Muscle of back (tissue), 13 donors: ENCODE results near the gene TMTC3. TPM values are rescaled to one million over a fixed set of nuclear protein-coding genes. Genes with fewer than 3 reads are reported as not detected.
"Not testable (repeated sequence)": the region's sequence is repeated elsewhere in the genome, so short reads cannot be mapped to it uniquely, and the experiment has no call there.

Experiments used
- DNase-seq, 3 donors: peaks; one replicate each; pipeline versions ENCODE4 v3.0.0 to v3.0.0-alpha.2; 2013
- long read RNA-seq, 9 donors: transcript quantifications; one replicate each; lab custom pipeline, GENCODE V29; 2026
- polyA plus RNA-seq, 10 donors: library from polyadenylated mRNA; unstranded; fragments of 120-200 nt; gene quantifications; one replicate each; pipeline ENCODE4 v1.2.1, GENCODE V29; 2013; ENCODE audit not compliant: insufficient read length in 10 of 10

TMTC3 gene
- 10 to 100 TPM; 12.8 to 22.0 (median 16.5) TPM for polyA plus RNA-seq
- long read RNA-seq, donor 1, full-length matches to known transcripts = 1 of 1 reads
- long read RNA-seq, donor 1, partial matches to known transcripts = 0 of 1 reads
- long read RNA-seq, donor 1, other reads (novel, unspliced or antisense) = 0 of 1 reads
- long read RNA-seq, donor 2 = 0 reads
- long read RNA-seq, donor 3 = 0 reads
- long read RNA-seq, donor 4, full-length matches to known transcripts = 1 of 1 reads
- long read RNA-seq, donor 4, partial matches to known transcripts = 0 of 1 reads
- long read RNA-seq, donor 4, other reads (novel, unspliced or antisense) = 0 of 1 reads
- long read RNA-seq, donor 5, full-length matches to known transcripts = 1 of 1 reads
- long read RNA-seq, donor 5, partial matches to known transcripts = 0 of 1 reads
- long read RNA-seq, donor 5, other reads (novel, unspliced or antisense) = 0 of 1 reads
- long read RNA-seq, donor 6, full-length matches to known transcripts = 1 of 1 reads
- long read RNA-seq, donor 6, partial matches to known transcripts = 0 of 1 reads
- long read RNA-seq, donor 6, other reads (novel, unspliced or antisense) = 0 of 1 reads
- long read RNA-seq, donor 7, full-length matches to known transcripts = 1 of 19 reads
- long read RNA-seq, donor 7, partial matches to known transcripts = 18 of 19 reads
- long read RNA-seq, donor 7, other reads (novel, unspliced or antisense) = 0 of 19 reads
- long read RNA-seq, donor 8, full-length matches to known transcripts = 1 of 1 reads
- long read RNA-seq, donor 8, partial matches to known transcripts = 0 of 1 reads
- long read RNA-seq, donor 8, other reads (novel, unspliced or antisense) = 0 of 1 reads
- long read RNA-seq, donor 9 = 0 reads

DNA sequence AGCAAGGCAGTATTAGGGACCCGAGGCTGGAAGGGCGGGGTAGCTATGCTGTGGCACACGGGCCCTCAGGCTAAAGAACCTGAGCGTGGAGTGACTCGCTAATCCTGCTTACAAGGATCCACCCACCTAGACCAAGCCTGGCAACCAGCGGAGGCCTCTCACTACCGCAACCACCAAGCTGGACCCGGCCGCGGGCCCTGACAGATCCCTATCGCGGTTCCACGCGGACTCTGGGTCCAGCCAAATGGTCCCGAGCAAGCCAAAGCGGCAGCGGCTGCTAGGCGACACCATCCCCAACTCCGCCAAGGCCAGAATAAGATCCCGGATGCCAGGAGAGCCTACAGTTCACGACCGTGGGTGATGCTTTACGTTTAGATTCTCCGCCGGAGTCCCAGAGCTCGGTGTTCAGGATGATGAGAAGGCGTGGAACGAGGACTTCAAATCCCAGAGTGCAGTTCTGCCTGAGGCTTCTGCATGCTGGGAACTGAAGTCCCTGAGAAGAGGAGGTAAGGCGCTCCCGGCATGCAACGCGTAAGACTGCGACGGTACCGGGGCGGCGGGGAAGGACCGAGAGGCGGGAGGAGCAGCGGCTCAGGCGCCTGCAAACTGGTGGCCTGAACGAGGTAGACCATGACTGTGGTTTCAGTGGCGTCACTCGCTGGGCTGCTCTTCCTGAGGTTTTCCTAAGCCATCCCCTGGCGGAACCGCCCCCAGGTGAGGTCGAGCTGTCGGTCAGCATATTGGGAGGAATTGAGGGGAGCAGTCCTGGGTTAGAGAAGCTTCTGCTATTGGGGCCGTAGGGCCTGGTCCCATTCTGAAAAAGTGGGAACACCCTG lies at the start of gene TMTC3, which contains the start of gene CEP290:
Gene TMTC3, plus strand, starts transcription at position 534 of the 836 bp plus-strand sequence. CDS start 6,009 bp downstream, outside the sequence.
Gene CEP290, minus strand, starts transcription at position 315 of the 836 bp plus-strand sequence. CDS start 781 bp downstream, outside the sequence.
- DNase-seq = peak; percentile 98 to 100 (median 99)

DNA sequence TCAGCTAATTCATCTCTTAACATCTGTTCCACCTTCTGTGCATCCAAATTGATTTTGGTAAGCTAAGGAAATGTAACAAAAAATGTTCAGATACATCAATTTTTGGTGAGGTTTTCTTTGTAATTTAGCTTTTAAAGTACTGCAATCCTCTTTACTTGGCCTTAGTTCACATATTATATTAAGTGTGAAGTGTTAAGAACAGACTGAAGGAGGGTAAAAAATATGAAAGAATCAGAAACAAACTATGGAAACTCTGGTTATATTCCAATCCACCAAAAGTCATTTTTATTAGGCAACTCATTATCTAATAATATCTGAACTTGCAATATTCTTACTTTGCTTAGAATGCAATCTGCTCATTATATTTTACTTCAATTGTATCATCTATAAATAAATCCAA lies 49.3 kb upstream of the TMTC3 start:
- no peak for DNase-seq

DNA sequence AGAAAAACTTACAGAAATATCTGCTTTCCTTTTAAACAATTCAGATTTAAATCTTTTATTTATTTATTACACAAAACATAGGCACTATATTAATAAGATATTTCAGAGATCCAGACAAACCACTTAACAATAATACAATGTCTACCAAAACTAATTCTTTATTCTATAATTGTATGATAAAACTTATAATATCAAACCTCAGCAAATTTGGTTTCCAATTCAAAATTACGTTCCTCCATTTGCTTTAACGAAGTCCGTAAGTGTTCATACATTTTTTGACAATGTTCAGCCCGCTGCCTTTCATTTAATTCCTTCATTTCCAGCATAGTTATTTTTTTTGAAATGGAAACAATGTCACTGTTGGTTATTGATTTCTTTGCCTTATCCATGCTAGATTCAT lies 48.5 kb upstream of the TMTC3 start:
- no peak for DNase-seq

DNA sequence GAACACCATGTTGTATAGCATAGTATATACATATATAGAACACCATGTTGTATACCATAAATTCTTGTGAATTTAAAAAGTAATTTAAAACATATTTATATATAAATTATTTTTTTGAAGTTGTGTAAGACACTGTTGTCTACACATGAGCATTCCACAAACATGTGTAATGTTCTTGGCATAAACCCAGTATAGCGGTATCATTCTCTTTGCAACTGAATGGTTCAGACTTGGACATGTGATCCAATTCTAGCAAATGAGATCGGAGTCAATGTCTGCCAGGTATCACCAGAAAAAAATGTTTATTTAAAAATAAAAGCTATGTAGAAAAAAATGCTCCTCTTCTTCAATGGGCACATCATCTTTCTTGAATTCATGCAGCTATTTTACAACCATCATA lies 34.1 kb upstream of the TMTC3 start:
- DNase-seq = no peak

DNA sequence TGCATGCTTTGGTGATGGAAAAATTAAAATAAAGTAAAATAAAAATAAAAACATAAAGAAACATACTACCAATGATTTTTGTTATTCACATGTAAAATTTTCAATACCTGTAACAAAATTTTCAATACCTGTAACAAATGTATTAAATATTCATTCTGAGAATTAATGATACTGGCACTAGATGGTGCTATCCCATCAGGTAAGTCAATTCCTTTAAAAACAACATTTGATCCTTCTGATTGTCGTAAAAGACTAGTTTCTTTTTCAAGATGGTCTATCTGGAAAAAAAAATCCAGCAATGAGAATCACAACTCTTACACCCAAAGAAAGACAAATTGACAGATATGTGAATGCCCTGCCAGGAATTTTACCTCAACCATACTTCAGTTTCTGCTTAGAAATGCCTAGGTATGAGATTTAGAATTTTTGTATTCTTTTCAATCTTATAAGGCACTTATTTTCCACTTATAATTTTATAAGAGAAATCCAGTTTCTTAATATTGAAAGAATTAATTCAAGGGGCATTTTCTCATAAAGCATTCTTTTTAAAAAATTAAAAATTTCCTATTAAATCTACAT lies 30.9 kb upstream of the TMTC3 start:
- peak; percentile 10 to 38 (median 28) for DNase-seq

DNA sequence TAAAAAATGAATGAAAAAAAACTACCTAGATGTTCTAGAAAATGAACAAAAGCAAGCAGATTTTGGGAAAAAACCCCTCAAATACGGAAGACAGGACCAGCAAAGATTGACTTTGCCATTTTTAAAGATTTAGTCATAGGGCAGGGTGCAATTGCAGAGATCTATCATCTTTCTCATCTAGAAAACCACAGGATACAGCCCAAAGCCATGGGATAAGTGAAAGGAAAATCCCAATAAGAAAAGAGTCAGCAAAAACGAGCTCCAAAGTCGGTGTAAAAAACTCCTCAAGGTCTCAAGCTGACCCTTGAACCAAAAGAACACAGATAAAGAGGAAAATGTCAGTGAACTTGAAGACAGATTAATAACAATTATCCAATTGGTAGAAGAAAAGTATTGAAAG lies 28.2 kb upstream of the TMTC3 start:
- DNase-seq = peak in 1 of 3 donors; percentile 1

DNA sequence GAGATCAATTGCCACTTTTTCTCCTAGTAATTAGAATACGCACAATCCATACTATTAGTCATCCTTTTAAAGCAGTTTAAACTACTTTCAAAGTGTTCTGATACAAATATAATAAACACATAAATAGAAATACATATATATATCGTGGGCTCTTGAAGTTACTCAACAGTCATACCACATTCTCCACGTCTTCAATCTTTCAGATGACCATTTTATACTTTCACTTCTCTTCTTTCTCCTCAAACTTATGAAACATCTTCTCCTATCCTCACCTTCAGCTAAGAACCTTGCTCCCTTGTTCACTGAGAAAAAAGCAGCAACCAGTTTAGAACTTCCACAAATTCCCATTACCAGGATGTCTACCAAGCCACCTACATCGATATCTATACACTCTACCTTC lies 19.4 kb upstream of the TMTC3 start:
- no peak for DNase-seq

DNA sequence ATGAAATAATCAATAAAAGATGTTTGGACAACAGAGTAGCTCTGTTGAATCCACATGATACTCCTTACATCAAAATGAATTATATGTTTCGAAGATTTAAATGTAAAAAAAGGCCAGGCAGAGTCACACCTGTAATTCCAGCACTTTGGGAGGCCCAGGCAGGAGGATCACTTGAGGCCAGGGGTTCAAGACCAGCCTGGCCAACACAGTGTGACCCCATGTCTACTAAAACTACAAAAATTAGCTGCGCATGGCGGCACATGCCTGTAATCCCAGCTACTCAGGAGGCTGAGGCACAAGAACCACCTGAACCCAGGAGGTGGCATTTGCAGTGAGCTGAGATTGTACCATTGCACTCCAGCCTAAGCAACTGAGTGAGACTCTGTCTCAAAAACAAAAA lies 15.0 kb upstream of the TMTC3 start:
- DNase-seq = no peak

DNA sequence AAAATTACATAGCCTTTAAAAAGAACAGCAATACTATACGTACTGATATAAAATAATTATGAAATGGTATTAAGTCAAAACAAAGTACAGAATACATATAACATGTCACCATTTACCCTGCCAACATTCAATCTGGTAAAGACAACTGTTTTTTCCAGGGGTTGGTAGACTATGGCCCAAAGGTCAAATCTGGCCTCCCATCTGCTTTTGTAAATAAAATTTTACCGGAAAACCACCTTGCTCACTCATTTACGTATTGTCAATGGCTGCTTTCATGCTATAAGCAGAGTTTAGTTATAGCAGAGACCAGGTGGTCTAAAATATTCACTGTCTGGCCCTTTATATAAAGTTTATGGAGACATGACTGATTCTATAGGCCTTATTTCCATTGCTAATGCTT lies 14.3 kb upstream of the TMTC3 start:
- no peak for DNase-seq

DNA sequence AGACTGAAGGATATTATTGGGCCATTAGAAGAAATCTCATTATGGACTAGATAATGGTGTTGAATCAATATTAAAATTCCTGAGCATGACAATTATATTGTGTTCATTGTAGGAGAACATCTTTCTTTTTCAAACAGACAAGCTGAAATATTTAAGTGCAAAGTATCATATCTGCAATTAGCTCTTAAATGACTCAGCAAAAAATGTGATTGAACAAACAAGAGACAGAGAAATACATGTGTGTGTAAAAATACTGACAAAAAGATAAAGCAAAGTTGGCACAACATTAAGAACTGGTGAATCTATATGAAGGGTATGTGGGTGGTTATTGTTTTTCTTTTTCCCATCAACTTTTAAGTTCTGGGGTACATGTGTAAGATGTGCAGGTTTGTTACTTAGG lies 9.7 kb upstream of the TMTC3 start:
- no peak for DNase-seq

DNA sequence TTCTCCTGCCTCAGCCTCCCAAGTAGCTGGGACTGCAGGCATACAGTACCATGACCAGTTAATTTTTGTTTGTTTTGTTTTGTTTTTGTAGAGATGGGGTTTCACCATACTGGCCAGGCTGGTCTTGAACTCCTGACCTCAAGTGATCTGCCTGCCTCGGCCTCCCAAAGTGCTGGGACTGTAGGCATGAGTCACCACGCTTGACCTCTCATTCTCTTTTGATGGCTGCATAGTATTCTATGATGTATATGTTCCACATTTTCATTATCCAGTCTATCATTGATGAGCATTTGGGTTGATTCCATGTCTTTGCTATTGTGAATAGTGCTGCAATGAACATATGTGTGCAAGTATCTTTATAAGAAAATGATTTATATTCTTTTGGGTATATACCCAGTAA lies 8.9 kb upstream of the TMTC3 start:
- not testable (repeated sequence) for DNase-seq

DNA sequence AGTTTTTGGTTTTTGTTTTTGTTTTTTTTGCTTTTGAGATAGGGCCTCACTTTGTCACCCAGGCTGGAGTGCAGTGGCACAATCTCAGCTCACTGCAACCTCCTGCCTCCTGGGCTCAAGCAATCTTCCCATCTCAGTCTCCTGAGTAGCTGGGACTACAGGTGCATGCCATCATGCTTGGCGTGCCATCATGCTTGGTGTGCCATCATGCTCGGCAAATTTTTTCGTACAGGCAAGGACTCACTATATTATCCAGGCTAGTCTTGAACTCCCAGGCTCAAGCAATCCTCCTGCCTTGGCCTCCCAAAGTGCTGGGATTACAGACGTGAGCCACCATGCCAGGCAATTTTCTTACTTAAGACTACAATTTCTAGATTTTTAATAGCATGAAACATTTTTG lies 2.4 kb upstream of the TMTC3 start:
- DNase-seq = not testable (repeated sequence)

DNA sequence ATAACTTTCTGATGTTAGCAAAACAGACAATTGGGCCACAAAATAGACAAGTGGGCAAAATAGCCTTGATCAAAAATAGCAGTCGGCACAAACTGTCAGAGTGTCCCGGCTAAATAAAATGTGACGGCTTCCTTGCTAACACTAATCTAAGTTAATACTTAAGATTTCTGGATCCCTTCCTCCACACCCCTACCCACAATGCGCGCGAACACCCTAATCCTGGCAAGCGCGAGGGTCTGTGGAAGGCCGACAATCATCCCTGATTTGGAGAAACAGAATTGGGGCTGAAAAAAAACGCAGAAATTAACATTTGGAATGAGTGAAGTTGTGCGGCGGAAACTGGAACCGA lies 708 bp upstream of the TMTC3 start:
- DNase-seq = no peak

DNA sequence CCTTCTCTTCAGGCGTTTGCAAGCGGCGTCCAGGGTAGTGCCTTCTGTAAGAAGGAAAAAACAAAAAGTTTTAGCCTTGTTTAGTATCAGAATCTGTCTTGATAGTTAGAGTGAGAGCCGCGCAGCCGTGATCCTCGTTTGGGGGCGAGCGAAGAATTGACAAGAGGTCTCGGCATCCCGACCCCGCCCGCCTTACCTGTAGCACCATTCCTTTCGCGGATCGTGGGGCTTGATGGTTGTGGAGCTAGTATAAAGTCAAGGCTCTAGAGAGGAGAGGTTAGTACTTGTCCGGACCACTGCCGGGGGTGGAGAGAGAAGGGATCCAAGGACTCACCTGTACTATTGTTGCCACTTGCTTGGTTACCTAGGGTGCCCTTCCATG lies 494 bp downstream of the TMTC3 start:
- DNase-seq = no peak

DNA sequence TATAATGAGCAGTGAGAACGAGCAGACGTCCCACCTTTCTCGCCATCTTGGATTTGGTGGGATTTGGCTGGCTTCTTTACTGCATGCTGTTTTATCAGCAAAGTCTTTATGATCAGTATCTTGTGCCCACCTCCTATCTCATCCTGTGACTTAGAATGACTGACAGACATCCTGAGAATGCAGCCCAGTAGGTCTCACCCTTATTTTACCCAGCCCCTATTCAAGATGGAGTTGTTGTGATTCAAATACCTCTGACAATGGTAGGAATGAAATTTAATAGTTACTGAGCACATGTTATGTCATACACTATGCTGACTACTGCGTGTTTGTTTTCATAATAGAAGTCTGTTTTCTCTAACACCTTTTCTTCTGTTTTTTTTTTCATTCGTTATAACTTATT lies 1.9 kb downstream of the TMTC3 start:
- no peak for DNase-seq

DNA sequence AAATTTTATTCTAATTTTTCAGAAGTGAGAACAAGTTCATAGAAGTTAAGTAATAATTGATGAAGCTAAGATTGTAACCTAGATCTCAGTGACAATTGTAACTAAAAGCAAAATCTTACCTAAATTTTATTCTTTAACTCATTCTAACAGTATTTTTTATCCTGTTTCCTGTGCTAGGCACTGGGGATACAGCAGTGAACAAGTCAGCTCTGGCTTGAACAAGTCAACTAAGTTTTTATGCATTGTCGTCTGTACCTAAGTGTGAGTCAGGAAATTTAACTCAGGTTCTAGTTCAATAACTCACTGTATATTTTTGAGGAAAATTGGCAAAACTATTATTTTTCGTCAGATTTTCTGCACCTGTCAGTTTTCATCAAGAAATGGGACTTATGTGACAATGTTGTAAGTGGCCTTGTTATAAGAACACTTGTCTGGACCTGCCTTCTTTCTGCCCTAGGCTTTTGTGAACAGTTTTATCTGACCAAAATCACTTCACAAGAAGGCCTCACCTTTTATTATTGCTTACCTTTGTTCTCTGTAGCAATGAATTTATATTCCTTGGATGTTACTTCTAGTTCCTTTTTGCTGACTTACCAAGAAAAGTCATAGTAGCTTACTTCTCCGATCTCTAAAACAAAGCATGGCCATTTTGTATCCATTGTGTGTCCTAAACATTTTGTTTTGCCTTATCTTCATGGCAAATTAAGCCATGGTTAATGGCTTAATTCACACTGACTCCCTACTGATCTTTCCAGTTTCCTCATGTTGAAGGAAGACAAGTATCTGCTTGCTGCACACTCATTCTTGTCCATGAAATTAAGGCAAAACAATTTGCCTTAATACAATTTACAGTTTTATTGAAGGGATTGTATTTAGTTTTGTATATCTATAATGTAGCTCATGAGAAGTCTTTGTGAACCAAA lies 2.7 kb downstream of the TMTC3 start:
- DNase-seq = no peak

DNA sequence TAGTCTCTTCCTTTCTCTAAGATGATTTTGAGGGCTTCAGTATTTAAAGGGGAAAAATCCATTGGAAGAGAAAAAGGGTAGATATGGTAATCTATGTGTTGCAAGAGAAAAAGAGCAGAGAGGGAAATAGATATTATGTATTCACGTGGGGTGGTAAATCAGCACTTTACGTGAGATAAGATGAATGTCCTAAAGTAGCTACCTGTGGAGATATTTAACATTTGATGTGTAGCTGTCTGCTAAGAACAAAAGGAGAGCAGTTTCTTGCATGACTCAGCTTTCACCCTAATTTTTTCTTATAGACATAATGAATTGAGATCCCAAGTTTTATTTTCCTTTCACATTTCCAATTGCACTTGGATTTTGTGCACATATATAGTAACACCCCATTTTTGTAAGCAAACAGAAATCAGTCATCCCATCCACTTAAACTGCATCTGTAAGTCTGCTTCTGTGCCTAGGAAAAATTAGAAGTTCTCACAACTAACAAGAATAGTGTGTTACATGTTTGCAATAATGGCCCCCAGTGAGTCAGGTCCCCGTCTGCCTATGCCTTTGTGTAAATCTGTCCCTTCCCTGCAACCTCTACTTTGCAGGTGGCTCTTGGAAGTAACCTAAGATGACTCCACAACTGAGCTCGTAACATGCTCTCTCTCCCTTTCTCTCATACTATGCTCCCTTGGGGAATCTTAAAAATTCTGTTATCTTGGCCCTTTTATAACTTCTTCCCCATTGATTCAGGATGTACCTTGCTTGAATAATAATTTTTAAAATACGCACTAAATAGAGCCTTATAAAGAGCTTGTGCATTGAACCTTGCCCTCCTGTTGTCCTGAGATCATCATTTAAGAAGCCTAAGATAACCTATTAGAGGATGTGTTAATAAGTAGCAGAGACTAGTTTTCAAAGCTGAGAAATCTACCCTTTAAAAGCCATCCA lies 3.7 kb downstream of the TMTC3 start:
- no peak for DNase-seq

DNA sequence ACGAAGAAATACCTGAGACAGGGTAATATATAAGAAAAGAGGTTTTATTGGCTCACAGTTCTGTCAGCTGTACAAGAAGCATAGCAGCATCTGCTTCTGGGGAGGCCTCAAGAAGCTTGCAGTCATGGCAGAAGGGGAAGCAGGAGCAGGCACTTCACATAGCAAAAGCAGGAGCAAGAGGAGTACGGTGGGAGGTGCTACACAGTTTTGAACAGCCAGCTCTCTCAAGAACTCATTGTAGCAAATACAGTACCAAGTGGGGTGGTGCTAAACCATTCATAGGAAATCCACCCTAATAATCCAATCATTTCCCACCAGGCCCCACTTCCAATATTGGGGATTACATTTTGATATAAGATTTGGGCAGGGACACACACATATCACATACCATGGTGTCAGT lies 8.0 kb downstream of the TMTC3 start:
- DNase-seq = no peak

DNA sequence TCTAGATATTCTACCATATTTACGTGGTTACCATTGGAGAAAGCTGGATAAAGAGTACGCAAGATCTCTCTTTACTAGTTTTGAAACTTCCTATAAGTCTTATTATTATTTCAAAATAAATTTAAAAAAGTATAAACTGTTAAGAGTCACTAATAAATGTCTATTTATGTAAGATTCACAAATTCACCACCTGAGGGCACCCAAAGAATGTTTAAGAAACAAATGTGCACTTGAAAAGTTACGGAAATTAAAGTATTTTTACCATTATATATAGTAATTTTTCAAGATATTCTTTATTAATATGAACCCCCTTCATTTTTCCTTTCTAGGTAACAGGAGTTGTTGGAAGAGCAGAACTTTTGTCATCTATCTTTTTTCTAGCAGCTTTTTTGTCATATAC lies 11.9 kb downstream of the TMTC3 start:
- peak; percentile 18 to 33 (median 23) for DNase-seq
